Suprapubic skin (tissue), 4 donors: ENCODE data around the gene CNNM4.

ENCODE experiments used
- CTCF ChIP-seq, 2 donors: fragments of 200-600 bp in 1 of 2; fragments of 450-650 bp in 1 of 2; sonication (generic) in 1 of 2; IDR thresholded peaks; one replicate each; pipeline ENCODE4 v1.5.1; 2016 to 2019; ENCODE audit warnings: antibody characterized with exemption in 2 of 2, mild to moderate bottlenecking in 1 of 2, moderate library complexity in 1 of 2
- EP300 ChIP-seq: sonication (generic); formaldehyde crosslinking; IDR thresholded peaks from one replicate; pipeline ENCODE4 v1.6.1; 2017; ENCODE audit warnings: antibody characterized with exemption
- POLR2A ChIP-seq, 2 donors: fragments of 450-650 bp; IDR thresholded peaks; one replicate each; pipeline ENCODE4 v1.6.1; 2017; ENCODE audit warnings: antibody characterized with exemption in 2 of 2, mild to moderate bottlenecking in 2 of 2, moderate library complexity in 2 of 2
- POLR2AphosphoS5 ChIP-seq, 3 donors: sonication (generic); formaldehyde crosslinking; IDR thresholded peaks; one replicate each; pipeline ENCODE4 v1.6.1; 2017; ENCODE audit warnings: antibody characterized with exemption in 3 of 3

- no peak for TF ChIP-seq CTCF (IDR thresholded peaks at IDR 0.05)
- TF ChIP-seq POLR2A (IDR thresholded peaks at IDR 0.05): no peak
- TF ChIP-seq POLR2AphosphoS5 (IDR thresholded peaks at IDR 0.05): no peak
- no peak for TF ChIP-seq EP300
Measured at GRCh38 chr2:96756788-96757476, 3.8 kb upstream of the CNNM4 start.
